ENCODE data around the gene CEP57. TPM values are rescaled to one million over a fixed set of nuclear protein-coding genes. Genes with fewer than 3 reads are reported as not detected.

CEP57 gene
- polyA plus RNA-seq, 1 donor (not counting 4 experiments of a cell fraction or from before 2014, with no cell fraction given), result 27.1 TPM

- Histone ChIP-seq H3K4me3 (ENCODE audit: control insufficient read depth in 2 of 3, extremely low read depth in 1 of 3, insufficient read depth in 2 of 3, low read depth in 1 of 3, low read length in 3 of 3) (no peak overlapping the region), H3K27me3 (ENCODE audit: control insufficient read depth, extremely low read depth, insufficient read depth, low read length) (no peaks in the 10 kb centered on the region), H3K4me1 (ENCODE audit: control insufficient read depth, extremely low read depth, insufficient read depth, low read length) (no peaks in the 10 kb centered on the region), H3K9me1 (ENCODE audit: control insufficient read depth, extremely low read depth, insufficient read depth, low read length) (no peaks in the 10 kb centered on the region), H4K20me1 (ENCODE audit: control insufficient read depth, extremely low read depth, insufficient read depth, low read length) (no peaks in the 10 kb centered on the region), H3K9ac (ENCODE audit: control insufficient read depth, extremely low read depth, insufficient read depth, low read length) (no peak overlapping the region), H3K79me2 (ENCODE audit: control insufficient read depth, insufficient read depth, low read length) (peaks cover 8% of the 10 kb centered on the region), H3K27ac (ENCODE audit: control insufficient read depth, insufficient read depth, low read length) (no peak overlapping the region), H3K36me3 (ENCODE audit: control insufficient read depth in 2 of 2, extremely low read depth in 1 of 2, insufficient read depth in 2 of 2, low read length in 2 of 2) (no peaks in the 10 kb centered on the region), H3K4me2 (ENCODE audit: control insufficient read depth, extremely low read depth, insufficient read depth, low read depth, low read length) (no peak overlapping the region), H2AFZ (ENCODE audit: control insufficient read depth, low read length) (no peak overlapping the region), H3K9me3 (ENCODE audit: control insufficient read depth, low read depth, low read length) (no peaks in the 10 kb centered on the region)
- no peak for FAIRE-seq
- DNase-seq (ENCODE audit: low read depth, low spot score), result no peak
- no peak for TF ChIP-seq EZH2 (IDR thresholded peaks at IDR 0.05; ENCODE audit: low read length)
- no peak for TF ChIP-seq CTCF (optimal IDR thresholded peaks at IDR 0.05 in 1 of 3, IDR thresholded peaks at IDR 0.05 in 1 of 3, conservative IDR thresholded peaks at IDR 0.05 in 1 of 3; ENCODE audit: extremely low read depth in 1 of 3, insufficient read depth in 2 of 3, low read length in 3 of 3)
- dilution Hi-C loops (cut with MboI; ENCODE audit: extremely low pct_ligation_motif_present, low sequenced_read_pairs), result no loop called here
Observed at GRCh38 chr11:95800438-95800837, 10.1 kb downstream of the CEP57 start.

- H3K79me2 ChIP-seq (ENCODE audit: control insufficient read depth, insufficient read depth, low read length), result peaks cover 2% of the 10 kb centered on the region
- no peak for TF ChIP-seq CTCF (optimal IDR thresholded peaks at IDR 0.05 in 1 of 3, IDR thresholded peaks at IDR 0.05 in 1 of 3, conservative IDR thresholded peaks at IDR 0.05 in 1 of 3; ENCODE audit: extremely low read depth in 1 of 3, insufficient read depth in 2 of 3, low read length in 3 of 3)
- TF ChIP-seq EZH2 (IDR thresholded peaks at IDR 0.05; ENCODE audit: low read length), result no peak
- no peak overlapping the region for H2AFZ ChIP-seq (ENCODE audit: control insufficient read depth, low read length)
- no peaks in the 10 kb centered on the region for H3K27me3 ChIP-seq (ENCODE audit: control insufficient read depth, extremely low read depth, insufficient read depth, low read length)
- FAIRE-seq (no peak), DNase-seq (ENCODE audit: low read depth, low spot score) (no peak)
- H3K27ac ChIP-seq (ENCODE audit: control insufficient read depth, insufficient read depth, low read length), result no peak overlapping the region
- no peaks in the 10 kb centered on the region for H3K4me1 ChIP-seq (ENCODE audit: control insufficient read depth, extremely low read depth, insufficient read depth, low read length)
- no peak overlapping the region for H3K9ac ChIP-seq (ENCODE audit: control insufficient read depth, extremely low read depth, insufficient read depth, low read length)
- H3K4me2 ChIP-seq (ENCODE audit: control insufficient read depth, extremely low read depth, insufficient read depth, low read depth, low read length), result no peak overlapping the region
- no peak overlapping the region for H3K4me3 ChIP-seq (ENCODE audit: control insufficient read depth in 2 of 3, extremely low read depth in 1 of 3, insufficient read depth in 2 of 3, low read depth in 1 of 3, low read length in 3 of 3)
- H4K20me1 ChIP-seq (ENCODE audit: control insufficient read depth, extremely low read depth, insufficient read depth, low read length), result no peaks in the 10 kb centered on the region
- no peaks in the 10 kb centered on the region for H3K9me3 ChIP-seq (ENCODE audit: control insufficient read depth, low read depth, low read length)
- dilution Hi-C loops (cut with MboI; ENCODE audit: extremely low pct_ligation_motif_present, low sequenced_read_pairs), result no loop called here
- peaks cover 0 to 2% of the 10 kb centered on the region in 2 experiments for H3K36me3 ChIP-seq (ENCODE audit: control insufficient read depth in 2 of 2, extremely low read depth in 1 of 2, insufficient read depth in 2 of 2, low read length in 2 of 2)
- H3K9me1 ChIP-seq (ENCODE audit: control insufficient read depth, extremely low read depth, insufficient read depth, low read length), result no peaks in the 10 kb centered on the region
Observed at GRCh38 chr11:95802806-95803205, 12.5 kb downstream of the CEP57 start.
